NCI-H2227 (cell line): Measurements from ENCODE around the gene SSR2.
"Not testable (repeated sequence)": the region's sequence is repeated elsewhere in the genome, so short reads cannot be mapped to it uniquely, and the experiment has no call there.

Experiments used
- DNase-seq: peaks from one replicate; lab custom pipeline; 2025; ENCODE audit not compliant: unreplicated experiment; lab: John Stamatoyannopoulos, UW

The SSR2 gene

GRCh38 chr1:156048663-156049258, 28.0 kb upstream of the SSR2 start:
- no peak for DNase-seq

GRCh38 chr1:156045076-156045475, 24.3 kb upstream of the SSR2 start:
- DNase-seq: no peak

- no peak for DNase-seq
These were observed 22.1 kb upstream of the SSR2 start for GRCh38 chr1:156042828-156043227.

GRCh38 chr1:156034991-156035390, 14.2 kb upstream of the SSR2 start:
- not testable (repeated sequence) for DNase-seq

GRCh38 chr1:156033011-156033410, 12.3 kb upstream of the SSR2 start:
- DNase-seq: no peak

- no peak for DNase-seq
These were observed 5.8 kb upstream of the SSR2 start for GRCh38 chr1:156026588-156026987.

- DNase-seq: peak; percentile 70
These were observed 5.1 kb upstream of the SSR2 start for GRCh38 chr1:156025876-156026275.

GRCh38 chr1:156024801-156025200, 4.0 kb upstream of the SSR2 start:
- DNase-seq: no peak

- DNase-seq: no peak
These were observed 1.2 kb upstream of the SSR2 start for GRCh38 chr1:156021954-156022353.

- no peak for DNase-seq
These were observed 310 bp upstream of the SSR2 start for GRCh38 chr1:156021093-156021428.

GRCh38 chr1:156019946-156020292, 832 bp downstream of the SSR2 start:
- no peak for DNase-seq

GRCh38 chr1:156014829-156015228, 5.9 kb downstream of the SSR2 start:
- DNase-seq: no peak

GRCh38 chr1:156012051-156012817, 8.5 kb downstream of the SSR2 start:
- no peak for DNase-seq

GRCh38 chr1:156009404-156009803, 11.3 kb downstream of the SSR2 start:
- no peak for DNase-seq

GRCh38 chr1:156006666-156007376, 13.9 kb downstream of the SSR2 start:
- no peak for DNase-seq

- DNase-seq: no peak
These were observed 15.7 kb downstream of the SSR2 start for GRCh38 chr1:156004843-156005584.

GRCh38 chr1:156003923-156004188, 16.9 kb downstream of the SSR2 start:
- DNase-seq: no peak

- no peak for DNase-seq
These were observed 18.4 kb downstream of the SSR2 start for GRCh38 chr1:156002188-156002911.

GRCh38 chr1:156001662-156002171, 19.0 kb downstream of the SSR2 start:
- no peak for DNase-seq

GRCh38 chr1:156001021-156001661, 19.6 kb downstream of the SSR2 start:
- DNase-seq: no peak

GRCh38 chr1:155999964-156000363, 20.8 kb downstream of the SSR2 start:
- no peak for DNase-seq
